GM19324 (cell line): ENCODE measurements around the gene MAP3K2.

ENCODE experiments used
- ATAC-seq: cut with Tn5 transposase; IDR thresholded peaks from one replicate; pipeline ENCODE4 v1.9.1; 2021; ENCODE audit warnings: mild to moderate bottlenecking, moderate library complexity; ENCODE audit not compliant: unreplicated experiment, low FRiP score

MAP3K2 gene

GRCh38 chr2:127408004-127408806 is 20.4 kb upstream of the MAP3K2 start:
- peak; percentile 87 for ATAC-seq

DNA sequence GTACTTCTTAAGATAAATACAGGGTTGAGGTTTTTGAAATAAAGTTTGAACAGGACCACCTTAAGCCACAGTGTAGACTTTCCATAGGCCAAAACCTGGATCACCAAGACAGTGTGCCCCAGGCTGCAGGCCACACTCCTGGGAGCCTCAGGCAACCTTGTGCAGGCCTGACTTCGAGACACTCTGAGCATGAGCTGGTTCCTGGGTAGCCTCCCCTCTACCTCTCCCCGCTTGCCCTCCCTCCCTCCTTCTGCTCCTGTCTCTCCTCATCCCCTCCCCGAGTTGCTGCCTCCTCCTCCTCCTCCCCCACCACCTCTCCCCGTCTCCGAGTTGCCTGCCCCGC is 19.9 kb upstream of the MAP3K2 start:
- ATAC-seq = peak; percentile 8

DNA sequence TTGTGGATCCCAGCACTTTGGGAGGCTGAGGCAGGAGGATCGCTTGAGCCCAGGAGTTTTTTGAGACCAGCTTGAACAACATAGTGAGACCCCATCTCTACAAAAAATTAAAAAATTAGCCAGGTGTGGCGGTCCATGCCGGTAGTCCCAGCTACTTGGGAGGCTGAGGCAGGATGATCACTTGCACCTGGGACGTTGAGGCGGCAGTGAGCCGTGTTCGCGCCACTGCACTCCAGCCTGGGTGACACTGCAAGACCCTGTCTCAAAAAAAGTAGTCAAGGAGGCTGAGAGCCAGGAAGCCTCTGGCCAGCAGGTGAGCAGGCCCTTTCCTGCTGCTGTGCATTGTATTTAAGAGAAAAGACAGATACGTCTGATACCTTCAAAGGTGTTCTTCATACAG is 19.3 kb upstream of the MAP3K2 start:
- ATAC-seq = no peak

DNA sequence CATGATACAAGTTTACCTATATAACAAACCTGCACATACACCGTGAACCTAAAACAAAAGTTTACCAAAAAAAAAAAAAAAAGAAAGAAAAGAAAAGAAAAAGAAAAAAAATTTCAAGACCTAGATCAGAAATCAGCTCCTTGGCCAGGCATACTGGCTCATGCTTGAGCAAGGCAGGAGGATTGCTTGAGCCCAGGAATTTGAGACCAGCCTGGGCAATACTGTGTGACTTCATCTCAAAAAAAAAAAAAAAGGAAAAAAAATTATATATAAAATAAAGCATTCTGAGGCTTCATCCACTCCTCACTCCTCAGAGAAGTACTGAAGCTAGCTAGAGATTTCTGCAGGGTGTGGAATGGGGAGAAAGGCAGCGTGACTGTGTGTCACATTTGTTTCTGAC is 18.7 kb upstream of the MAP3K2 start:
- no peak for ATAC-seq

- no peak for ATAC-seq
Observed at GRCh38 chr2:127405255-127405610, 17.5 kb upstream of the MAP3K2 start.

DNA sequence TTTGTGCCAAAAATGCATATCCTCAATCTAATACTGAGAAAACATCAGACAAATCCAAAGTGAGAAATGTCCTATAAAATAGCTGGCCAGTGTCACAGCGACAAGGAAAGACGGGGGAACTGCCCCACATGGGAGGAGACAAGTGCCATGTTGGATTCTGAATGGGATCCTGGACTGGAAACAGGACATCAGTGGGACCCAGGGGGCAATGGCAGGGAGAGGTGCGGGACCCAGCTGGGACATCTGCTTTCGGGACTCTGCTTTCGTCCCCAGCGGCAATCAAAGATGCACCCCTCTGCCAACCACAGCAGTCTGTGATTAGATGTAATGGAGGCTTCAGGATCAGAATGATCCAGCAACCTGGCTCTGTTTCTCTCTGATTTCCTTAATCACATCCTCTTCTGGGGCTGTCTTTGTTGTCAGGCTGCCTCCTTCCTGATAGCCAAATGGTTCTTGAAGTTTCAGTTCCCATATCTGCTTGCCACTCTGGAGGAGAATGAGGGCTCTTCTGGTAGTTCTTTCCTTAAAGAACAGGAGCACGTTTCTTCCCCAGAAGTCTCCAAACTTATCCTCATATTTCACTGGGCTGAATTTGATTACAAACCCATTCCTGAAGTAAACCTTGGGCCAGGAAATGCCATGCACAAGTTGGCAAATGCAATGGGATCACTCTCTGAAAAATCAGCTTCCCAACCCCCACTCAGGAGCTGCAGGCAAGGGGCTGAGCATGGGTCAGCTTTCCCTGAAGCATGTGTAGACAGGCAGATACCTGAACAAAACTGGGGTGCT is 16.9 kb upstream of the MAP3K2 start:
- ATAC-seq = no peak

DNA sequence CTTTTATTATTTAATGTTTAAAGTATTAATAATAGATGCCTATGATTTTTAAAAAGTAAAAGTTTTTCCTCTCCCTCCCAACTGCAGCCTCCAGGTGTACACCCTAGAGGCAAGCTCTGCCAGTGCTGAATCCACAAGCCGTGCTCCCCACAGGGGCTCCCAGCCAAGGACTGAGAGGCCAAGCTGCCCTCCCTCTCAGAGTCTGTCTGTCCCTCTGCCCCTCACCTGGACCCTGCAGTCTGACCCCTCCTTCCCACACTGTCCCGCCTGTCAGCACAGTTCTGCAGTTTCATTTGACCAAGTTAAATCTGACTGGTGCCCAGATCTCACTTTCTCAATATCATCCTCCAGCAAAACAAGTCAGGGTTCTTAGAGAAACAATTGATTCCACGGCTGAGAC is 15.7 kb upstream of the MAP3K2 start:
- no peak for ATAC-seq

- no peak for ATAC-seq
Observed at GRCh38 chr2:127401757-127402695, 14.3 kb upstream of the MAP3K2 start.

DNA sequence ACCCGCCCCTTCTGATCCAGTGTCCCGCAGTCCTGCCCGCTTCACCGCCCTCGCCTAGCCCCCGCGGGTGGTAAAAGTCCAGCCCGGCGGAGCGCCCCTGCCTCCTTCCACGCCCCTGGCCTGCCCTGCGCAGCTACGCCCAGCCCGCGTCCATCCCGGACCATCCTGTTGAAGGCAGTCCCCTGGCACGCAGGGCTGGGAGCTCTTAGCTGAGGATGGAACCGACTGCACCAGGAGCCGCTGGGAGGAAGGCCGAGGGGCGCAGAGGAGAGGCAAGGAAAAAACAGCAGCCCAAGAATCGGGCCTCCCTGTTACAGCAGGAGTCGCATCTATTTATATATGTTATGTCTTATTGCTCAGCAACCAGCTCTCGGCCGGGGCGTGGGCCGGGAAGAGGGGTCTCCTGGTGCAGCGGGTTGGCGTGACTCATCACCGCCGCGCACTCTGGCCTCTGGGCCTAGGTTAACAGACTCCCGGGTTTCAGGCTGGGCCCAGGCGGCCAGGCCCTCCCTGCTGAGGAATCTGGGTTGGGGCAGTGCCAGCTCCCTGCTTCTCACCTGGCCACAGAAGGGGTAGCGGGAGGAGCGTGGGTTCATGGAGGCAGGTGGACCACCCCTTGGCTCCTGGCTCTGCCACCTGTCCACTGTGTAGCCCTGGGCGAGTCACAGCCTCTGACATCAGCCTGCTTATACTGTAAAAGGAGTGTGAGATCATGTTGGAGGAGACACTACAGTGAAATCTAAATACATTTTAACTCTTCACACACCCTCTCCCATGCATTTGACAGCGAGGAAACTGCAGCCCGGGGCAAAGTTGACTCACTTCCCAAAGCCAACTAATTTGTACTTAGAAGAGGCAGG is 13.4 kb upstream of the MAP3K2 start:
- no peak for ATAC-seq

GRCh38 chr2:127400533-127400896 is 12.7 kb upstream of the MAP3K2 start:
- ATAC-seq = no peak

DNA sequence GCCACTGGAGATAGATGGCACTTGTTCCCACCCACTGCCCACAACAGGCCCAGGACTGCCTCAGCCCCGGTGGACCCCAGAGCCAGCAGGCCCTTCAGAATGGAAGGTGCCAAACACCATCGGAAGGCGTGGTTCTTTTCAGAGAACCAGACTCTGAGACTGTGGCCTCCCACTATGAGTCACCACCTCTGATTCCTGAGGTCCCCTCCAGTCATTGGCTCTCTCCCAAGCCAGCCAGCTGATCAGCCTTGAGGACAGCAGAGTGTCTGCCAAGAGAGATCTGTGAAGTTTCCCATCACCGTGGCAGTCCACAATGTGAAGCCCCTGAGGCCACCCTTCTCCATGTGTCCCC is 10.4 kb upstream of the MAP3K2 start:
- no peak for ATAC-seq

- ATAC-seq = no peak
Observed at GRCh38 chr2:127397568-127398238, 9.9 kb upstream of the MAP3K2 start.

- no peak for ATAC-seq
Observed at GRCh38 chr2:127394492-127394891, 6.7 kb upstream of the MAP3K2 start.

DNA sequence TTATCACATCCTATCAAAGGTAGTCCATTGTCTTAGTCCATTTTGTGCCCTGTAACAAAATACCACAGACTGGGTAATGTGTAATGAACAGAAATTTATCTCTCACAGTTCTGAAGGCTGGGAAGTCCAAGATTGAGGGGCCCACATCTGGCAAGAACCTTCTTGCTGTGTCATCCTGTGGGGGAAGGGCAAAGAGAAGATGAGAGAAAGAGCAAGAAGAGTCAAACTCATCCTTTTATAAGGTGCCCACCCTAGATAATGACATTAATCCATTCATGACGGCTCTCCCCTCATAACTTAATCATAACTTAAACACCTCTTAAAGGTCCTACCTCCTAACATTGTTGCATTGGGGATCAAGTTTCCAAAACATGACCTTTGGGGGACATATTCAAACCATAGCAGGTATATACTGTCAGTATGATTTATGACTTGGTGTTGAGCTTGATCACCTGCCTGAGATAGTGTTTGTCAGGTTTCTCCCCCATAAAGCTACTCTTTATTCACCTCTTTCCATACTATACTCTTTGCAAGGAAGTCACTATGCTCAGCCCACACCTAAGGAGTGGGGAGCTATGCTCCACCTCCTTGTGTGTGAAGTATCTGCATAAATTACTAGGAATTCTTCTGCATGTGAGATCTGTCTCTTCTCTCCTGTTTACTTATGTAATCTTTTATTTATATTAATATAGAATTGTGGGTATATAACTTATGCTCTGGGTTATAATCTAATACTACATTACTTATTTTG is 5.2 kb upstream of the MAP3K2 start:
- no peak for ATAC-seq

- ATAC-seq = no peak
Observed at GRCh38 chr2:127392133-127392827, 4.5 kb upstream of the MAP3K2 start.

- no peak for ATAC-seq
Observed at GRCh38 chr2:127389778-127390435, 2.1 kb upstream of the MAP3K2 start.

- ATAC-seq = peak; percentile 7
Observed at GRCh38 chr2:127388423-127389164, 819 bp upstream of the MAP3K2 start.
